ENCODE results near the gene B2M.
"Not testable (repeated sequence)": the region's sequence is repeated elsewhere in the genome, so short reads cannot be mapped to it uniquely, and the experiment has no call there.

Gene B2M

GRCh38 chr15:44711096-44711742 lies at the start of gene B2M, which contains the start of gene PATL2:
Gene B2M, plus strand, starts transcription at chr15:44711517. Its CDS starts 30 bp downstream, at chr15:44711547.
Gene PATL2, minus strand, starts transcription at chr15:44711323. Its CDS starts 34,833 bp downstream, at chr15:44676490.
- DNase-seq: peak; percentile 96

DNA sequence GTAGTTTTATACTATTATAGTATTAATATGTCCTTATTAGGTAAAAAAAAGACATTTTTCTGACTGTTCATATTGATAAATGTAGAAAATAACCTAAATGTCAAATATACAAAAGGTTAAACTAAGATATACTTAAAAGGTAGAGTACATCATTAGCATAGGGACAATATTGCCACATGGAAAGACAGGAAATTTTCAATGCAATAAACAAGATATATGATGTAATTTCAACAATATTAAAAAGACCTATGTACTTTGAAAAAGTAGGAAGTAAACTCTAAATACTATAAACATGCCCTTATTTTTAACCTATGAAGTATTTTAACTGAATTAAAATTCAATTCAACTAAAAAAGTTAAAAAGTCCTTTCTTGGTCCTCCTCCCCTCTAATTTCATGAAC lies 49.7 kb upstream of the B2M start:
- no peak for DNase-seq

DNA sequence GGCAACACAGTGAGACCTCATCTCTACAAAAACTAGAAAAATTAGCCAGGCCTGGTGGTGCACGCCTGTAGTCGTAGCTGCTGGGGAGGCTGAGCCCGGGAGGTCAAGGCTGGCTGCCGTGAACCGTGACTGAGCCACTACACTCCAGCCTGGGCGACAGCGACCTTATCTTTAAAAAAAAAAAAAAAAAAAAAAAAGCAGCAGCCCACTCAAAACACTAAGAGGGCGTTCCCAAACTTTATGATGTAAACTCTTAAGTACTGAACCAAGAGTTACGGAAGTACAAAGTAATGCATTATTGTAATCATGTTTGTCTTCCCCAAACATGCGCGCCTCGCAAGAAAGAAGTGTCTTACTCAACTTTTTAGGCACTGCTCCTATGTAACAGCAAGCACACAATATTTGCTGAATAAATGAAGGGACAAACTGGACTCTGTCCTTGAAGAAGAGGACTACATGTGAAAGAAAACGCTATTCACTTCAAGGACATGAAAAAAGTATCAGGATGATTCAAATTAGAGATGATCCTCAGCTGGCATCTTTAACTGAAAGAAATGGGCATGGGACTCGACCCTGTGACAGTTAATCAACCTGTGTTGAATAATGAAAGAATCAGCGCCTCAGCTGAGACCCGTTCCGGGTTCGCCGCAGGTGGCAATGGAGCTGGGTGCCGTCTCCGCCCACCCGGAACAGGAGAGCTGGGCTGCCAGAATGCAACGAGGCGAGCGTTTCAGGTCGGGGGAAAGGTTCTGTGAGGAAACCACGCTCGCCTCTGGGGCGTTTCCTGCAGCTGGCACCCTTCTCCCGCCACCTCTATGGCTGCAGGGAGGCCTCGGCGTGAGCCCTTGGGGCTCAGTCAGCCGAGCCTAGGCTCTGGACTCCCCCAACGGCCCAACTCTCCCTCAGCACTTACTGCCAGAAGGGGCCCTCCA lies 48.6 kb upstream of the B2M start:
- DNase-seq: peak; percentile 28

- peak; percentile 98 for DNase-seq
Observed at GRCh38 chr15:44663410-44664308, 47.7 kb upstream of the B2M start, which contains the start of gene SPG11. Gene SPG11, minus strand, starts transcription at chr15:44663662. Its CDS starts 15 bp downstream, at chr15:44663647.

DNA sequence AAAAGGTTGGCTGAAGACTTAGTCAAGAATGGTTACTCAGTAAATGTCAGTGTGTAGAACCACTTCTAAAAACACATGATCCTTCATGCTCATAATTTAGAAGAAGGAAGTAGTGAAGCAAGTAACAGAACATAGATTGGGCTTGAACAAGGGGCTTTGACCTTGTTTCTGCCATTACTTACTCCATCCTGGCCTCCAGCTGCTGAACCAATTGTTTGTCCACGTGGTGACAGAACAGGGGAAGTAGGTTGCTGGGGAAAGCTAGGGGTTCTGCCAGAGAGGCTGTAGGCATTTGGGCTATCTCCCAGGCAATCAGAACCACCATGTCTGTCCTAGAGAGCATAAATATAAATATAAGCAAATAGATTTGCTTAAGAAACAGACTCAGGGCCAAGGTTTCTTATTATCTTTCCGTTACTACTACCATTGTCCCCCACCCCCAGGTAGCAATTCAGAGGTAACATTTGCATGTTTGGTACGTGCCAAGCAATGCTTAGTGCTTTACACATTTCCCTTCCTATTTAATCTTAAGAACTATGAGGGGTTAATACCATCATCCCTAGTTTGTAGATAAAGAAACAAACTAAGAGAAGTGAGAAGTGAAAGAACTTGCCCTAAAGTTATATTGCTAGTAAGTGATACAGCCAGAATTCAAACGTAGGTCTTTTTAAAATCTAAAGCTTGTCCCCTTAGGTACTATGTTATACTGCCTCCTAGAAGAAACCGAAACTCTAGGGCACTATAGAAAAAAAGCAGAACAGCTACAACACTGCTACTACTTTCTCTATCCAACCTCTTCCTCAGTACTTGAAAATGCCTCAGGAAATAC lies 44.9 kb upstream of the B2M start:
- DNase-seq: no peak

GRCh38 chr15:44667039-44667360 lies 44.3 kb upstream of the B2M start:
- DNase-seq: no peak

GRCh38 chr15:44668921-44669320 lies 42.4 kb upstream of the B2M start:
- no peak for DNase-seq

DNA sequence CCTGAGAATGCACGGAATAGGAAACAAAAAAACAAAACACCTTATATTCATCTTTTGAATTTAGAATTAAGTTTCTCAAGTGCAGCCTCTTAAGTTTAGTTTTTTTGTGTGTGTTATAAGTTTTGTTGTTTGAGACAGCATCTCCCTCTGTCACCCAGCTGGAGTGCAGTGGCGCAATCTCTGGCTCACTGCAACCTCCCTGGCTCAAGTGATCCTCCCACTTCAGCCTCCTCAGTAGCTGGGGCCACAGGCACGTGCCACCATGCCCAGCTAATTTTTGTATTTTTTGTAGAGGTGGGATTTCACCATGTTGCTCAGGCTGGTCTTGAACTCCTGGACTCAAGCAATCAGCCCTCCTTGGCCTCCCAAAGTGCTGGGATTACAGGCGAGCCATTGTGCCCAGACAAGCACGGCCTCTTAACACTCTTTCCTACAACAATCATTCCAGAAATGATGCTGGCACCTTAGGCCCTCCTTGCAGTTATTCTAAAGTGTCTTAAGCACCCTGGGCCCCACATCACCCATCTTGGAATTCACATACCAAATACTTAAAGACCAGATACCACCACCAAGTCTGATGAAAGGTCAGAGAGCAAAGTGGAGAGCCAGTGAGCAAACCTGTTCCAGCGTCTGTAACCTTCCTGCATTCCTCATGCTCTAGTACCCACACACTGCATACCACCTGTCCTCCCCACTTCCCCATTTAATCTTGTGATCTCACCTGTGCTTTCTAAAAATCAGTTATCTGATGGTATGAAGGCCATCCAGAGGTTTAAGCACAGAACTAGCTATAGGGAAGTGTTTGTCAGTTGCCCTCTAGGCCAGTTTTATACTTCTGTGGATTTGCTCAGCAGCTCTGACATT lies 41.0 kb upstream of the B2M start:
- no peak for DNase-seq

GRCh38 chr15:44673639-44674038 lies 37.7 kb upstream of the B2M start:
- no peak for DNase-seq

GRCh38 chr15:44675911-44676310 lies 35.4 kb upstream of the B2M start:
- DNase-seq: no peak

- DNase-seq: no peak
Observed at GRCh38 chr15:44676676-44677075, 34.6 kb upstream of the B2M start.

DNA sequence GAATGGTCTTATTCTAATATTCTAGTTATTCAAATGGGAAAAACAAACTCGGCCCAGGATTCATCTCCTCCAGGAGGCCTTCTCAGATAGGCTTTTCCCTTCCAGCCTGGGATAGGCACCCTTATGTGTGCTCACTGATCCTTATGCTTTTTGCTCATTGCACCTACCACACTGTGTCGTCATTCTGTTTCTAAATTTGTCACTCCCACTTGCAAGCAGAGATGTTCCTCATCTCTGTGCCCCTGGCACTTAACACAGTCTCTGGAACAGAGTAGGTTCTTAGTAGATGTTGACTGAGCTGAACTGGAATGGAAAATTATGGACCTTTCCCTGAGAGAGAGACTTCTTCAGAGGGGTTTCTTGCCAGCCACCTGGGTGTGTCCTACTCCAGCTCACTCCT lies 29.1 kb upstream of the B2M start:
- DNase-seq: no peak

GRCh38 chr15:44682809-44683682 lies 28.3 kb upstream of the B2M start:
- peak; percentile 3 for DNase-seq

DNA sequence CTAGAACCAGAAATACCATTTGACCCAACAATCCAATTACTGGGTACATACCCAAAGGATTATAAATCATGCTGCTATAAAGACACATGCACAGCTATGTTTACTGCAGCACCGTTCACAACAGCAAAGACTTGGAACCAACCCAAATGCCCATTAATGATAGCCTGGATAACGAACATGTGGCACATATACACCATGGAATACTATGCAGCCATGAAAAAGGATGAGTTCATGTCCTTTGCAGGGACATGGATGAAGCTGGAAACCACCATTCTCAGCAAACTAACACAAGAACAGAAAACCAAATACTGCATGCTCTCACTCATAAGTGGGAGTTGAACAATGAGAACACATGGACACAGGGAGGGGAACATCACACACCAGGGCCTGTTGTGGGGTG lies 22.0 kb upstream of the B2M start:
- DNase-seq: not testable (repeated sequence)

DNA sequence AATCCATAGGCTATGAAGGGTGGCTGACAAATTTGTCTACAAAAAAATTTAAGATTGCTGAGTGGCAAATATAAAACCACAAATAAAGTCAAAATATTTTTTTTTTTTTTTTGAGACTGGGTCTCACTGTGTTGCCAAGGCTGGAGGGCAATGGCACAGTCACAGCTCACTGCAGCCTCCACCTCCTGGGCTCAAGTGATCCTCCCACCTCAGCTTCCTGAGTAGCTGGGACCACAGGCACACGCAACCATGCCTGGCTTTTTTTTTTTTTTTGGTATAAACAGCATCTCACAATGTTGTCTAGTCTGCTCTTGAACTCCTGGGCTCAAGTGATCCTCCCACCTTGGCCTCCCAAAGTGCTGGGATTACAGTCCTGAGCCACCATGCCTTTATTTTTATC lies 21.1 kb upstream of the B2M start:
- DNase-seq: not testable (repeated sequence)

DNA sequence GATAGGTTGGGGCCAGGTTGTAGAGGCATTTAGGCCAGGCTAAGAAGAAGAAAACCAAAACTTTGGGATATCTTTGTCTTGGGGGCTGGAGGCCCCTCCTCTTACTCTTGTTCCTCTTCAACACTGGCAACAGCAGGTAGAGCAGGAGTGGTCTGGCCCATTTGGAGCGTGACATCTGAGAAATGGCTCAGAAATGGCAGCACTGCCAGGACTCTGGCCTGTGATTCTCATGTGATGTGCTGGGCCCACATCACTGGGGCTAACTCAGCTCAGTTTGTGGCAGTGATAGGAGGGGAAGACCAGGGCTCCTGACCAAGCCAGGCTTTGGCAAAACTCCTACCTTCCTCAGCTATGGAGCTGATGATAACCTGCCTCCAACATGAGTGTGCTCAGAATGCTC lies 18.7 kb upstream of the B2M start:
- DNase-seq: no peak

GRCh38 chr15:44694416-44694815 lies 16.9 kb upstream of the B2M start:
- peak; percentile 3 for DNase-seq

DNA sequence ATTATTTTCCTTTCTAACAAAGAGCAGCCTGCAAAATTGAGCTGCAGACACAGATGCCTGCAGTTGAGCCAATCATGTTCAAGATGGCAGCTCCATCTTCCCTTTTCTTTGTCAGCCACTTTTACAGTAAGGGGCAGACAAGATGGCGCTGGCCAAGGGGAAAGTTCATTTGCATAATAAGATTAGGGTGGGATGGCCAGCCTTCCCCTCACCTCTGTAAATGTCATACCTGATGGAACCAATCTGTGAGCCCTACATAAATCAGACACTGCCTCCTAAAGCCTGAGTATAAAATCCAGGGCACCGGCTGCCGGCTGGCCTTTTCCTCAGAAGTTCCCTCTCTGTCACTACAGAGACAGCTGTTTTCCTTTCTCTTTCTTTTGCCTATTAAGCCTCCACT lies 16.0 kb upstream of the B2M start:
- DNase-seq: no peak

DNA sequence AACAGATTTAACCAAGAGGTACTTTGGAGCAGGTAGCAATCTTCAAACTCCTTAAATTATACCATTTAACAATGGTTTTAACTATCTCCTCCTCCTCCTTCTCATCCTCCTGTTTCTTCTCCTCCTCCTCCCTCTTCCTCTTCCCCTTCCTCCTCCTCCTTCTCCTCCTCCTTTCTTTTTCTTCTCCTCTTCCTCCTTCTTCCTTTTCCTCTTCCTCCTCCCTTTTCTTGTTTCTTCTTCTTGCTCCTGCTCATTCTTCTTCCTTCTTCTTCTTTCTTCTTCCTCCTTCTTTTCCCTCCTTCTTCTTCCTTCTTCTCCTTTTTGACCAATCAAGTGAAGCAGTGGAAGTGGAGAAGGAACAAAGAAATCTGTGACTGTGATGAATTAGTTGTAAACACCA lies 14.3 kb upstream of the B2M start:
- DNase-seq: no peak

GRCh38 chr15:44698641-44699040 lies 12.7 kb upstream of the B2M start:
- no peak for DNase-seq

Measured in fibroblast of upper back skin (primary cell).